ENCODE data around the gene ANXA2.

ANXA2 gene

DNA sequence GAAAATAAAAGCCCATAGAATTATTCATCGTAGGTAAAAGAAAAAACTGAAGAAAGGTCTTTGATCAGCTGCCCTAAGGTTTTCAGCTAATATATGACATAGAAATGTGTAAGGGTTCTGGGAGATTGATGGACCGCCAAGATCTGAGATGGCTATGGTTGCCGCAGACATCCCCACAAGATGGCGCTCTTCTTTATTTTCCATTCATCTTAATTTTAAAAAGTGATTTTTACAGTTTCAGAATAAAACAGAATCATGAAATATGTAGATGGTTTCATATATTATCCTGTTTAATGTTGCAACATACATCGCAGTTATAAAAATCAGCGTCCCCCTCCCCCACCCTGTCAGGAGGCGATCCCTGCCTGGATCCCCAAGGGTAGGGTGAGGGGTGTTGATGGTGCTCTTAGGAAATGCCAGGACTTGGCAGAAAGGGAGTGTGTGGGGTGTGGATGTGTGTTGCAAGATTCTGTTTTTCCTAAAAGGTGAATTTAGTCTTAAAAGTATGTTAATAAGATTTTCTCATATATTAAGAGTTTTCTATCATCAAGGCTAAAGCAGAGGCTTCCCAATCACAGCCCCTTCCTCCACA is 68.8 kb downstream of the ANXA2 start:
- H3K4me3 ChIP-seq (ENCODE audit: low read length): no peak overlapping the region
- H3K27me3 ChIP-seq (ENCODE audit: control insufficient read depth, insufficient read depth, low read length): no peaks in the 10 kb centered on the region
- no CpG with 5 or more reads among the region's 7 CpGs for WGBS (ENCODE audit: insufficient coverage, insufficient read length)
- H3K27ac ChIP-seq (ENCODE audit: low read length): no peak overlapping the region
- no peaks in the 10 kb centered on the region for H3K4me1 ChIP-seq (ENCODE audit: control insufficient read depth, insufficient read depth, low read length)
- H3K36me3 ChIP-seq (ENCODE audit: control insufficient read depth, insufficient read depth, low read length): no peaks in the 10 kb centered on the region
- DNase-seq (ENCODE audit: low read depth, low spot score): no peak
- H3K9me3 ChIP-seq (ENCODE audit: control insufficient read depth, insufficient read depth, low read length): no peaks in the 10 kb centered on the region

DNA sequence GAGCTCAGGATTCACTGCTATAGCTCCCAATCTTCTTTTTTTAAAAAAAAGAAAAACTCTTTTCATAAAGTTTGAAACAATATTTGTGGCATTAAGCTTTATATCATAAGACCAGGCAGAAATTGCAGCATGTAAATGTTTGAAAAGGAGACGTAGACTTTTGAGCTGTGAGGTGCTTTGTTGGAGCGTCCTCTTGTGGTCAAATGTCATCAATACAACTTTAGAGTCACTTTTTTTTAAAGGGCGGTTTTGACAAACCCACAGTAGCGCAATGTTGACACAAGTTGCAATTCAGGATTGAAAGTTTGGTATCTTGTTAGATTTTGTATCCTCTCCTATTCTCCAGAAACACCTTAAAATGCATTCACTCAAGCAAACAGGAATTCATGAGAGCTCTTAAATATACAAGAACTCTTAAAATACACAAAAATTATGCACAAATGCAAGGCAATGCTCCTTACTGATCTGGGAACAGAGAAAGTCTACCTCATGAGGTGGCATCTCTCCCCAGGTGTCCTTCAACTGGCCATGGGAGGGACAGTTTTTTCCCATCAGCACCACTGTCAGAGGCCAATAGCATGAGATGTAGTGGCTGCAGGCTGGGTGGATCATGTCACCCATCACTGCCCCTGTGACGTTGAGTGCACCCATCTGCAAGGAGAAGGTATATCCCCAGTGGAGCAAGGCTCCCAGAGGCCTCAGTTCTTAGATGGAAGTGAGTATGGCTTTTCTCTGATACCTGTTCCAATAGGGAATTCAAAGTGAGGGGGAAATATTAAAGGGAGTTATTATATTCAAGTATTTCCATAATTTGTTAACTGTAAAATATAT is 70.7 kb downstream of the ANXA2 start:
- Histone ChIP-seq H3K27ac (ENCODE audit: low read length) (no peak overlapping the region), H3K27me3 (ENCODE audit: control insufficient read depth, insufficient read depth, low read length) (no peaks in the 10 kb centered on the region), H3K9me3 (ENCODE audit: control insufficient read depth, insufficient read depth, low read length) (no peaks in the 10 kb centered on the region), H3K36me3 (ENCODE audit: control insufficient read depth, insufficient read depth, low read length) (no peaks in the 10 kb centered on the region), H3K4me1 (ENCODE audit: control insufficient read depth, insufficient read depth, low read length) (no peaks in the 10 kb centered on the region), H3K4me3 (ENCODE audit: low read length) (no peak overlapping the region)
- WGBS (ENCODE audit: insufficient coverage, insufficient read length): no CpG with 5 or more reads among the region's 5 CpGs
- peak; percentile 52 for DNase-seq (ENCODE audit: low read depth, low spot score)

DNA sequence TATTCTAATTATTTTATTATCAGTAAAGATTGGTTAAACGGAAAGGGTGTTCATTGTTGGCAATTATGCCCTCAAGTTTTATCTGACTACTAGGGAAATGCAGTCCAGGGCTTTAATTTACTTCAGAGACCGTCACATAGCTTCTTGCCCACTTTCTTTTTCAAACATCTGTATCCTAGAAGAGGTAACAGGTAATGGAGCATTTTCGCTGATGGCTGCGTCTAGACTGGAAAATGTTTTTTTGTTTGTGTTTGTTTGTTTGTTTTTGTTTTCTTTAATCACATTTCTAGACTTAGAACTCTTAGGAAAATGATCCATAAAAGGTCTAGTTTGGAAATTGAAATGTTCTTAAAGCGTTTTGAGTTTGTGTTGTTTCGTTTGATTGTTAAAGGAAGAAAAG is 71.4 kb downstream of the ANXA2 start:
- Histone ChIP-seq H3K27ac (ENCODE audit: low read length) (no peak overlapping the region), H3K4me1 (ENCODE audit: control insufficient read depth, insufficient read depth, low read length) (no peaks in the 10 kb centered on the region), H3K4me3 (ENCODE audit: low read length) (no peak overlapping the region), H3K9me3 (ENCODE audit: control insufficient read depth, insufficient read depth, low read length) (no peaks in the 10 kb centered on the region), H3K27me3 (ENCODE audit: control insufficient read depth, insufficient read depth, low read length) (no peaks in the 10 kb centered on the region), H3K36me3 (ENCODE audit: control insufficient read depth, insufficient read depth, low read length) (no peaks in the 10 kb centered on the region)
- WGBS (ENCODE audit: insufficient coverage, insufficient read length): 100% methylated on average over 2 of the region's 6 CpGs
- DNase-seq (ENCODE audit: low read depth, low spot score): no peak

DNA sequence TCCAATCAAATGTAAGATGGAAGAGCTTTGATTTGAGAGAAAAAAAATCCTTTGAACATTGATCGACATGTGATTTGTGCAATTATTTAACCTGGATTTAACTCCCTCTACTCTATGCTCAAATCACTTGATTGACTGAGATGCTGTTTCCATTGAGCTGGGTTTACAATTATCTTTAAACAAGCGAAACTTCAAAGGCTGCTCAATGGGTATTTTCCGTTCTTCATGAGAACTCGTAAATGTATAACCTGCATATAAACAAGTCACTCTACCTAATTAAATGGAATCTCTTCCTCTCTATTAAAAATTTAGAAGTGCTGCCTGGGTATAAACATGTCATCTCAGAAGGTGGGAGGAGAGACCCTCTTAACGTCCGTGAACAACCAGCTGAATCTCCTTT is 71.9 kb downstream of the ANXA2 start:
- DNase-seq (ENCODE audit: low read depth, low spot score): no peak
- Histone ChIP-seq H3K4me1 (ENCODE audit: control insufficient read depth, insufficient read depth, low read length) (no peaks in the 10 kb centered on the region), H3K27me3 (ENCODE audit: control insufficient read depth, insufficient read depth, low read length) (no peaks in the 10 kb centered on the region), H3K36me3 (ENCODE audit: control insufficient read depth, insufficient read depth, low read length) (no peaks in the 10 kb centered on the region), H3K9me3 (ENCODE audit: control insufficient read depth, insufficient read depth, low read length) (no peaks in the 10 kb centered on the region), H3K27ac (ENCODE audit: low read length) (no peak overlapping the region), H3K4me3 (ENCODE audit: low read length) (no peak overlapping the region)
- WGBS (ENCODE audit: insufficient coverage, insufficient read length): no CpG with 5 or more reads among the region's 6 CpGs

DNA sequence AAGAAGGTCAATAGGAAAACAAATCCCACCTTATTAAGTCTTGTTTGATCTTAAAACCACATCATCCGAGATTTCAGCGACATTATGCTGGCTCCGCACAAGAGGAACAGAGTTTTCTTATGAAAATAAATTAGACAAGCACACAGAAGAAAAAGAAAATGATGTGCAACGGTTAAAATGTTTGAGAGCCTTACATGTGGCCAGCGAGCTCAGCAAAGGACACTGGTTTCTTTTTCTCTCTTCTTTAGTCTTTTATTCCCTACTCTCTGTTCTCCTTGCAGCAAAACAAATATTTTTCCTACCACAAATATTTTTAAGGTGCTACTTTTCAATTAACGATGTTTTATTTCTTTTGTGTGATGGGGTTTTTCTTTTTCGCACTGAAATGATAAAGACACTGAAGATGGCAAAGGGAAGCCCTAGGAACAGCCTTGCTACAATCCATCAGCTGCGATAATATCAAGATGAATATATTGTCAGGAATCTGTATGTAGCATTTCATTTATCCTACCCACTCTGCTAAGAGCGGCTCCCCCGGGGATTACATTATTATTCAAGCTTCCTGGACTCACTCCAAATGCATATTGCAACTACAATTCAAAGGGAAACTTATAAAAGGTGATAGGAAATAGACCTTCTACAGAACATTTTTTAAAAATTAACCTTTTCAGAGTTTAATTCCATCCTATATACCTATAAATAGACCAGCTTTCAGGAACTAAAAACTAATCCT is 72.9 kb downstream of the ANXA2 start:
- no peak overlapping the region for H3K27ac ChIP-seq (ENCODE audit: low read length)
- H3K27me3 ChIP-seq (ENCODE audit: control insufficient read depth, insufficient read depth, low read length): no peaks in the 10 kb centered on the region
- DNase-seq (ENCODE audit: low read depth, low spot score): no peak
- no peaks in the 10 kb centered on the region for H3K4me1 ChIP-seq (ENCODE audit: control insufficient read depth, insufficient read depth, low read length)
- WGBS (ENCODE audit: insufficient coverage, insufficient read length): no CpG with 5 or more reads among the region's 10 CpGs
- H3K36me3 ChIP-seq (ENCODE audit: control insufficient read depth, insufficient read depth, low read length): no peaks in the 10 kb centered on the region
- H3K4me3 ChIP-seq (ENCODE audit: low read length): no peak overlapping the region
- no peaks in the 10 kb centered on the region for H3K9me3 ChIP-seq (ENCODE audit: control insufficient read depth, insufficient read depth, low read length)

DNA sequence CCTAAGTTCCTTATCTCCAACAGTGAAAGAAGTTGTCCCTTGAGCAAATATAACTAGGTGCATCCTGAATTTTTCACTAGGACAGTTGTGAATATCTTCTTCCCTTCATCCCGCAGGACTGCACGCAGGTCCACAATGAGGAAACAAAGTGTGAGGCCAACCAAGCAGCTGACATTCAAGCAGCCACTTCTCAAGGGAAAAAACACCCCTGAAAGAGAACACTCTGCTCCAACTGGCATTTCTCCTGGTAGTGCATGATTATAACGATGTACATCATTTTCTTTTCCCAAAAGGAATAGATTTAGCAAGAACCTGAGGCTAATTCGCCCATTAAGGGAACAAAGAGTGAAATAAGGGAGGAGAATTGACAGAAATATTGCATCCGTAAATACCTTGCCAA is 74.5 kb downstream of the ANXA2 start:
- Histone ChIP-seq H3K9me3 (ENCODE audit: control insufficient read depth, insufficient read depth, low read length) (no peaks in the 10 kb centered on the region), H3K4me3 (ENCODE audit: low read length) (no peak overlapping the region), H3K36me3 (ENCODE audit: control insufficient read depth, insufficient read depth, low read length) (no peaks in the 10 kb centered on the region), H3K27me3 (ENCODE audit: control insufficient read depth, insufficient read depth, low read length) (no peaks in the 10 kb centered on the region), H3K4me1 (ENCODE audit: control insufficient read depth, insufficient read depth, low read length) (no peaks in the 10 kb centered on the region), H3K27ac (ENCODE audit: low read length) (no peak overlapping the region)
- no peak for DNase-seq (ENCODE audit: low read depth, low spot score)
- WGBS (ENCODE audit: insufficient coverage, insufficient read length): no CpG with 5 or more reads among the region's 5 CpGs

DNA sequence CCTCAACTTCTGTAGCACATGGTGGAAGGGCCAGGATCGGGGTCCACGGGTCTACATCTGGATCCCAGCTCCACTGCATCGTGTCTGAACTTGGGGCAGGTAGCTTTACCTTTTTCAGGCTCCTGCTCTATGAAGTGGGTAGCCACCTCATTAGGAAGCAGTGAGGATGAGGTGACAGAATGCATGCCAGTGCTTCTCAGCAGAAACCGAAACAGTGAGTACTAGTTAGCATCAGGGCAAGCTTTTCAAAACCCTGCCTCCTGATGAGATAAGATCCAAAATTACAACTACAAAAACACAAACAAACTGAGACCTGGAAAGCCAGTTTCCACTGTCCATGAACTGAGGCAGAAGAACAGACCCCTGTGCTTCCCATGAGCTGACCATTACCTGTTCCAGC is 77.4 kb downstream of the ANXA2 start:
- Histone ChIP-seq H3K4me3 (ENCODE audit: low read length) (no peak overlapping the region), H3K27me3 (ENCODE audit: control insufficient read depth, insufficient read depth, low read length) (no peaks in the 10 kb centered on the region), H3K36me3 (ENCODE audit: control insufficient read depth, insufficient read depth, low read length) (no peaks in the 10 kb centered on the region), H3K27ac (ENCODE audit: low read length) (no peak overlapping the region), H3K9me3 (ENCODE audit: control insufficient read depth, insufficient read depth, low read length) (no peaks in the 10 kb centered on the region), H3K4me1 (ENCODE audit: control insufficient read depth, insufficient read depth, low read length) (no peaks in the 10 kb centered on the region)
- no peak for DNase-seq (ENCODE audit: low read depth, low spot score)
- WGBS (ENCODE audit: insufficient coverage, insufficient read length): no CpG with 5 or more reads among the region's 4 CpGs

DNA sequence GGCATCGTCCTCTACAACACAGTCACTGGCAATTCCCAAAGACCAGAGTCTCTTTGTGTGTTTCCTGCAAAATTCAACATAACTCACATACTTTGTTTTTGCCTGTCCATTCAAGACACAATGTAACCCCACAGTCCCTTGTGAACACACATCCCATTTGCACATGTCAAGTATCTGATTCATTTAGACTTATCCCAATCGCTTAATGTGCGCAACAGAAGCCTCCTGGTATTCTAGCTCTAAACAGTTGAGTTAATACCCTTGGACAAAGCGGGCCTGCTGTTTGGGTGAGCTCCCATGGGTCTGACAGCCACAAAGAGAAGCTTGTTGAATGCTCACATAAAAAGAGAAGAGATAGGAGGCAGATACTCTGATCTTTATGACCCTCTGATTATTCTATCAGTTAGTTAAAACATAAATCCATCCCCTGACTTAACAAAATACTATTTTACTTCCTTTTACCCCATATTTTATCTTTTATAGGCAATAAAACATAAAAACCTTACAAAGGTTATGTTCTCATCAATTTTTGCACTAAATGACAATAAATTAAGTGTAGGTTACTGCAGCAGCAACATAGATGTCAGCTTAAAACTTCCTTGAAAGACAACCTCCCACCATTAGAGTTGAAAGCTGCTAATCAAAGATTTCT is 79.4 kb downstream of the ANXA2 start:
- H3K36me3 ChIP-seq (ENCODE audit: control insufficient read depth, insufficient read depth, low read length): no peaks in the 10 kb centered on the region
- WGBS (ENCODE audit: insufficient coverage, insufficient read length): no CpG with 5 or more reads among the region's 4 CpGs

DNA sequence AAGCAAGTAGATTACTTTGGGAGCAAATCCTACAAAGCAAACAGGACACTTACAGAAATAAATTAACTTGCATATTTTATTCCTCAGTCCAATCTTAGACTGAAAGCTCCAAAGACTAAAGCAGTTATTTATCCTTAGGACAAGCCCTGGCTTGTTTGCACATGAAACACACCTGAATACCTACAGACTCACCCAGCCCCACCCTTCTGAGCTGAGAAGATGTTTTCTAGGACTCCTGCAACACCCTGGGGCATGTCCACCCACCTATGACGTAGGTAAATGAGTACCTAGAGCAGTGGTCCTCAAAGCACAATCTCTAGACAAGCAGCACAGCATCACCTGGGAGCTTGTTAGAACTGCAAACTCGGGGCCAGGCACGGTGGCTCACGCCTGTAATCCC is 80.8 kb downstream of the ANXA2 start:
- Histone ChIP-seq H3K9me3 (ENCODE audit: control insufficient read depth, insufficient read depth, low read length) (no peaks in the 10 kb centered on the region), H3K36me3 (ENCODE audit: control insufficient read depth, insufficient read depth, low read length) (no peaks in the 10 kb centered on the region), H3K4me1 (ENCODE audit: control insufficient read depth, insufficient read depth, low read length) (no peaks in the 10 kb centered on the region), H3K27ac (ENCODE audit: low read length) (no peak overlapping the region), H3K27me3 (ENCODE audit: control insufficient read depth, insufficient read depth, low read length) (no peaks in the 10 kb centered on the region), H3K4me3 (ENCODE audit: low read length) (no peak overlapping the region)
- no CpG with 5 or more reads among the region's 4 CpGs for WGBS (ENCODE audit: insufficient coverage, insufficient read length)
- DNase-seq (ENCODE audit: low read depth, low spot score): no peak

More for the DNA sequence above, 79.4 kb downstream of the ANXA2 start:
- Histone ChIP-seq H3K9me3 (ENCODE audit: control insufficient read depth, insufficient read depth, low read length) (no peaks in the 10 kb centered on the region), H3K4me1 (ENCODE audit: control insufficient read depth, insufficient read depth, low read length) (no peaks in the 10 kb centered on the region), H3K27ac (ENCODE audit: low read length) (no peak overlapping the region), H3K27me3 (ENCODE audit: control insufficient read depth, insufficient read depth, low read length) (no peaks in the 10 kb centered on the region), H3K4me3 (ENCODE audit: low read length) (no peak overlapping the region)
- DNase-seq (ENCODE audit: low read depth, low spot score): no peak

DNA sequence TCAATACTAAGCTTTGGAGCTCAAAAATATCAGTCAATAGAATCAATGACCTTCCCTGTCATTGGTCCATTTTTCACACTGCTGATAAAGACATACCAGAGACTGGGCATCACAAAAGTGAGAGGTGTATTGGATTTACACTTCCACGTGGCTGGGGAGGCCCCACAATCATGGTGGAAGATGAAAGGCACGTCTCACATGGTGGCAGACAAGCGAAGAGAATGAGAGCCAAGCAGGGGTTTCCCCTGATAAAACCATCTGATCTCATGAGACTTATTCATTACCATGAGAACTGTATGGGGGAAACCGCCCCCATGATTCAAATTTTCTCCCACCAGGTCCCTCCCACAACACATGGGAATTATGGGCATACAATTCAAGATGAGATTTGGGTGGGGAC is 81.9 kb downstream of the ANXA2 start:
- WGBS (ENCODE audit: insufficient coverage, insufficient read length): no CpG with 5 or more reads among the region's 4 CpGs
- Histone ChIP-seq H3K27ac (ENCODE audit: low read length) (no peak overlapping the region), H3K36me3 (ENCODE audit: control insufficient read depth, insufficient read depth, low read length) (no peaks in the 10 kb centered on the region), H3K4me1 (ENCODE audit: control insufficient read depth, insufficient read depth, low read length) (no peaks in the 10 kb centered on the region), H3K9me3 (ENCODE audit: control insufficient read depth, insufficient read depth, low read length) (no peaks in the 10 kb centered on the region), H3K4me3 (ENCODE audit: low read length) (no peak overlapping the region), H3K27me3 (ENCODE audit: control insufficient read depth, insufficient read depth, low read length) (no peaks in the 10 kb centered on the region)
- DNase-seq (ENCODE audit: low read depth, low spot score): no peak
